ENCODE results near the gene ABAT. TPM values are rescaled to one million over a fixed set of nuclear protein-coding genes. Genes with fewer than 3 reads are reported as not detected.
"Not testable (repeated sequence)": the region's sequence is repeated elsewhere in the genome, so short reads cannot be mapped to it uniquely, and the experiment has no call there.

The ABAT gene
- total RNA-seq, 4 donors from 2014 or later = 9.6 to 24.0 (median 21.3) TPM

DNA sequence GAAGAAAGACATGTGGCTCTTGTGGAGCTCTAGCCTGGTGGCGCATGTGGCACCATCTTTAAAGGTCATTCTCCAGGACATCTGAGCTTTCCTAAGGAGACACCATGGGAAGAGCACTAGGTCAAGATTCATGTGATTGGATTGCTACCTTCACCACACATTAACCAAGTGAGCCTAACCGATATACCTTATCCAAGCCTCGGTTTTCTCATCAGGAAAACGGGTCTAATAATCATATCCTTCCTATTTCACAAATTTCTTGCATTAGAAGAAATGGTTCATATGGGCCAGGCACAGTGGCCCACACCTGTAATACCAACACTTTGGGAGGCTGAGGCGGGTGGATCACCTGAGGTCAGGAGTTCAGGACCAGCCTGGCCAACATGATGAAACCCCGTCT is 64.7 kb downstream of the ABAT start:
- Histone ChIP-seq H3K9me3 (no peaks in the 10 kb centered on the region), H3K4me1 (peaks cover 0 to 24% (median 0%) of the 10 kb centered on the region in 4 donors), H3K27me3 (no peaks in the 10 kb centered on the region), H3K36me3 (peaks cover 0 to 14% (median 0%) of the 10 kb centered on the region in 3 donors), H3K27ac (no peak overlapping the region), H3K4me3 (no peak overlapping the region)
- WGBS, 2 donors = 82 to 96% methylated on average over 6 of the region's 6 CpGs
- TF ChIP-seq POLR2A (IDR thresholded peaks at IDR 0.05) = no peak
- no peak for TF ChIP-seq EP300 (IDR thresholded peaks at IDR 0.05)
- TF ChIP-seq, protein P1, sequence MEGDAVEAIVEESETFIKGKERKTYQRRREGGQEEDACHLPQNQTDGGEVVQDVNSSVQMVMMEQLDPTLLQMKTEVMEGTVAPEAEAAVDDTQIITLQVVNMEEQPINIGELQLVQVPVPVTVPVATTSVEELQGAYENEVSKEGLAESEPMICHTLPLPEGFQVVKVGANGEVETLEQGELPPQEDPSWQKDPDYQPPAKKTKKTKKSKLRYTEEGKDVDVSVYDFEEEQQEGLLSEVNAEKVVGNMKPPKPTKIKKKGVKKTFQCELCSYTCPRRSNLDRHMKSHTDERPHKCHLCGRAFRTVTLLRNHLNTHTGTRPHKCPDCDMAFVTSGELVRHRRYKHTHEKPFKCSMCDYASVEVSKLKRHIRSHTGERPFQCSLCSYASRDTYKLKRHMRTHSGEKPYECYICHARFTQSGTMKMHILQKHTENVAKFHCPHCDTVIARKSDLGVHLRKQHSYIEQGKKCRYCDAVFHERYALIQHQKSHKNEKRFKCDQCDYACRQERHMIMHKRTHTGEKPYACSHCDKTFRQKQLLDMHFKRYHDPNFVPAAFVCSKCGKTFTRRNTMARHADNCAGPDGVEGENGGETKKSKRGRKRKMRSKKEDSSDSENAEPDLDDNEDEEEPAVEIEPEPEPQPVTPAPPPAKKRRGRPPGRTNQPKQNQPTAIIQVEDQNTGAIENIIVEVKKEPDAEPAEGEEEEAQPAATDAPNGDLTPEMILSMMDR (IDR thresholded peaks at IDR 0.05) = no peak
- no peak for DNase-seq (ENCODE audit: low spot score in 2 of 2)

DNA sequence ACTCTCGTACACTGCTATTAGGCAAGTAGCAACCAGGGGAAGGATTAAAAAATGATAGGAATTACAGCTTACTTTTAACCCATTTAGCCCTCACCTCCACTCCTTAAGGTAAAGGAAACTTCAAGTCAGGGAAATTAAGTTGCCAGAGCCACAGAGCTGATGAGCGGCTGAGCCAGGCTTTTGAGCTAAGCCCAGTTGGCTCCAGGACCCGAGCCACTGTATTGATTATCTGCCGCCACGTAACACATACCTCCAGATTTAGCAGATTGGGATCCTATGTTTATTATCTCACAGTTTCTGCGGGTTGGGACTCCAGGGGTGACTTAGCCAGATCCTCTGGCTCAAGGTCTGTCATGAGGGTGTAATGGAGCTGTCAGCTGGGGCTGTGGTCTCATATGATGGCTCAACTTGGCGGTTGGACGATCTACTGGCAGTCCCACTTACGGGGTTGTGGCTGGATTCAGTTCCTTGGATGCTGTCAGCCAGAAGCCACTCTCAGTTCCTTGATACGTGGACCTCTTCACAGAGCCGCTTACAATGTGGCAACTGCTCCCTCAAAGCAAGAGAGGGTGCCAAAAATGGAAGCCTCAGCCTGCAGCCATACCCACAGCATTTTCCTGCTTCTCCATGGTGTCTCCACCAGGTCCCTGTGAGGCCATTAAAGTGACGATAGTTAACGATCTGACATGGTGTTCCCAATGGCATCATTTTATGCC is 65.7 kb downstream of the ABAT start:
- Histone ChIP-seq H3K36me3 (peaks cover 0 to 20% (median 0%) of the 10 kb centered on the region in 3 donors), H3K27me3 (no peaks in the 10 kb centered on the region), H3K9me3 (no peaks in the 10 kb centered on the region), H3K4me1 (peaks cover 0 to 24% (median 0%) of the 10 kb centered on the region in 4 donors), H3K4me3 (no peak overlapping the region), H3K27ac (no peak overlapping the region)
- TF ChIP-seq, protein P1 (IDR thresholded peaks at IDR 0.05) = no peak
- TF ChIP-seq POLR2A (IDR thresholded peaks at IDR 0.05) = no peak
- TF ChIP-seq EP300 (IDR thresholded peaks at IDR 0.05) = no peak
- WGBS, 2 donors = 72 to 87% methylated on average over 10 to 13 of the region's 13 CpGs
- DNase-seq (ENCODE audit: low spot score in 2 of 2) = no peak

DNA sequence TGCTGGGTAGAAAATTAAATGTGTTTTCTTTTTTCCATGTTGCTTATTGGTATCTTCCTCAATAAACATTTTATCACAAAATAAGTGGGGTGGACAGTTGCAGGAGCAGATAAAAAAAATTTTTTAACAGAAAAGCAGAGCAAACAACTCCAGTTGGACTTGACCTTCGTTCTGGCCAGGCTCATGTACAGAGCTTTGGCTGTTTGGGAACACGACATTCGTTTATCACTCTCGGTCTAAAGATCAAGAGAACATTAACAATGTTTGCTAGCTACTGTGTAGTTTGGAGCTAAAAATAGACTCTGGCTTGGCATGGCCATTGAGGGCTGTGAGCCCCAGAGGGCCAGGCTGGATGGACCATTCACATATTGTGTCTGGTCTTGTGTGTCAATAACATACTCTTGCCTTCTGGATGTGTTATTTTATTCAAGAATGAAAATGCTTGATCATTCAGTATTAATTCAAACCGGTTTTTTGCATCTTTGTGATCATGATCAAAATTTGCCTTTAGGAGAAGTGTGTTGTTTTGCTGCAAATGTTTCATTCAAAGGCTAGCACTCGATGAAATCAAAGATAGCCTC is 66.4 kb downstream of the ABAT start:
- Histone ChIP-seq H3K36me3 (peaks cover 0 to 22% (median 0%) of the 10 kb centered on the region in 3 donors), H3K4me1 (peaks cover 0 to 24% (median 0%) of the 10 kb centered on the region in 4 donors), H3K27me3 (no peaks in the 10 kb centered on the region), H3K27ac (no peak overlapping the region), H3K9me3 (no peaks in the 10 kb centered on the region), H3K4me3 (no peak overlapping the region)
- 22 to 35% methylated on average over 6 of the region's 6 CpGs for WGBS, 2 donors
- no peak for DNase-seq (ENCODE audit: low spot score in 2 of 2)
- TF ChIP-seq, protein P1 (IDR thresholded peaks at IDR 0.05) = no peak
- TF ChIP-seq POLR2A (IDR thresholded peaks at IDR 0.05) (no peak), EP300 (IDR thresholded peaks at IDR 0.05) (no peak)

DNA sequence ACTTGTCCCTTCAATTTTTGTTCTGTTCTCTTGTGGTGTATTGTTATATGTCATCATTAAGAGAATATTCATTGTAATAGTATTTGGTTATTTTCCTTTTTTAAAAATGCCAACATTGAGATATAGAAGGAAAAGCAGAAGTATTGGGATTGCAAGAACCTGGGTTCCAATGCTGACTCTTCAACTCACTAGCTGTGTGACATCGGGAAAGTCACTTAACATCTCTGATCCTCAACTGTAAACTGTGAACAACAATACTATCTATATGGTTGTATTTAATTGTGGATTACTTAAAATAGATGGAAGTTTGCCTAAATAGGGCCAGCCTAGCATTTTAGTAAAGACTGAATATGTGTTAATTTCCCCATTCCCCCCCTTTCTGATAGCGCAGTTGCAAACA is 67.2 kb downstream of the ABAT start:
- no peak for TF ChIP-seq EP300 (IDR thresholded peaks at IDR 0.05)
- TF ChIP-seq, protein P1 (IDR thresholded peaks at IDR 0.05) = no peak
- no peak for TF ChIP-seq POLR2A (IDR thresholded peaks at IDR 0.05)
- H3K27ac ChIP-seq = peak overlapping the region in 1 of 4 donors; percentile 43
- no peaks in the 10 kb centered on the region for H3K9me3 ChIP-seq
- no peak overlapping the region for H3K4me3 ChIP-seq
- peaks cover 0 to 24% (median 0%) of the 10 kb centered on the region in 3 donors for H3K36me3 ChIP-seq
- 94% methylated on average over 2 of the region's 2 CpGs for WGBS, 2 donors
- DNase-seq (ENCODE audit: low spot score in 2 of 2) = no peak
- H3K4me1 ChIP-seq = peaks cover 0 to 24% (median 0%) of the 10 kb centered on the region in 4 donors
- no peaks in the 10 kb centered on the region for H3K27me3 ChIP-seq

DNA sequence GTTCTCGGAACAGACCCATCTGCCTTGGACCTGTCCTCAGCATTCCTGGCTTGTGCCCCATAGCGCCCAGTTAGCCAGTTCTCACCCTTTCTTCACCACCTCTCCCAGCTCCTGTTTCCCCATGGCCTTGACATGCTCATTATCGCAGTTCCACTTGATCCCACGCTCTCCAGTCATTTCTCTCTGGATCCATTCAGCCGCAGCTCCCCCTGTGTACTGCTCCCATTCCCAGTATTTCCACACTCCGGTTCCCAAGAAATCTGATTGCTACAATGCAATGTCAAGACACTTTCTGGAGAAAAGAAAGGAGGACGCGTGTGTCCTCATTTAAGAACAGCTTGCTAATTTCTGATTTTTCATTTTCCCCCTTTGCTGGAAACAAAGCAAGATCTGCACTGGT is 67.7 kb downstream of the ABAT start:
- 46 to 49% methylated on average over 8 of the region's 8 CpGs for WGBS, 2 donors
- Histone ChIP-seq H3K4me3 (no peak overlapping the region), H3K9me3 (no peaks in the 10 kb centered on the region), H3K4me1 (peaks cover 0 to 24% (median 0%) of the 10 kb centered on the region in 4 donors), H3K27me3 (no peaks in the 10 kb centered on the region), H3K36me3 (peaks cover 0 to 24% (median 0%) of the 10 kb centered on the region in 3 donors), H3K27ac (peak overlapping the region in 1 of 4 donors; percentile 43)
- TF ChIP-seq EP300 (IDR thresholded peaks at IDR 0.05) (no peak), POLR2A (IDR thresholded peaks at IDR 0.05) (no peak)
- TF ChIP-seq, protein P1 (IDR thresholded peaks at IDR 0.05) = no peak
- no peak for DNase-seq (ENCODE audit: low spot score in 2 of 2)

DNA sequence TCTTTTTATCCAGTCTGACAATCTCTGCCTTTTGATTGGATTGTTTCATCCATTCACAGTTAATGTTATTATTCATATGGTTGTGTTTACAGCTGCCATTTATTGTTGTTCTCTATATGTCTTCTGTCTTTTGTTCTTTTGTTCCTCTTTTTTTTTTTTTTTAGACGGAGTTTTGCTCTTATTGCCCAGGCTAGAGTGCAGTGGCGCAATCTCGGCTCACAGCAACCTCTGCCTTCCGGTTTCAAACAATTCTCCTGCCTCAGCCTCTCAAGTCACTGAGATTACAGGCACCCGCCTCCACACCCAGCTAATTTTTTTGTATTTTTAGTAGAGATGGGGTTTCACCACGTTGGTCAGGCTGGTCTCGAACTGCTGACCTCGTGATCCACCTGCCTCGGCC is 74.5 kb downstream of the ABAT start:
- not testable (repeated sequence) for H3K9me3 ChIP-seq; H3K27me3 ChIP-seq; DNase-seq (ENCODE audit: low spot score in 2 of 2); H3K4me1 ChIP-seq; H3K27ac ChIP-seq; H3K4me3 ChIP-seq
- peaks cover 0 to 60% (median 0%) of the 10 kb centered on the region in 3 donors for H3K36me3 ChIP-seq
- 81 to 84% methylated on average over 9 of the region's 9 CpGs for WGBS, 2 donors

Measured in tibial nerve (tissue), 4 donors.